ENCODE measurements around the gene MYO1D. TPM values are rescaled to one million over a fixed set of nuclear protein-coding genes. Genes with fewer than 3 reads are reported as not detected.

MYO1D gene
- total and polyA plus RNA-seq, 11 donors = 3.3 to 15.5 (median 8.9) TPM

DNA sequence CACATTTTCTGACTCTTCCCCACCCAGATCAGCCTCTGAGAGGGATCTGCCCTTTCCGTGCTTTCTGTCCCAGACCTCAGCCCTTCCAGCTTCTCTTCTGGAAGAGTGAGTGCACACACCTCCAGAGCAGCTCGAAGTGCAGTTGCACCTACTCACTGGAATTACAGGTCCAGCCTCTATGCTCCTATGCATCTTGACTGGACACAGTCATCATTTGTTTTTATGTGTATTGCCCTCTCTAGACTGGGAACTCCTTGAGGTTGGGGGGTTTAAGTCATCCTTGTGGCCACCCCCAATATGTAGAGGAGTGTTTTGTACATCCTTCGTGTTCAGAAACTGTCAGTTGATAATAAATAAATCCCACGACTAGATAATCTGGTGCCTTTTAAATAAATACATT is 308.2 kb downstream of the MYO1D start:
- no peak for DNase-seq
- intact Hi-C loops (cut with DNase I) = no loop called here
- H3K27ac ChIP-seq = no peak overlapping the region
- no peaks in the 10 kb centered on the region for H3K4me1 ChIP-seq
- no peak for TF ChIP-seq POLR2A (IDR thresholded peaks at IDR 0.05)
- TF ChIP-seq, protein P1, sequence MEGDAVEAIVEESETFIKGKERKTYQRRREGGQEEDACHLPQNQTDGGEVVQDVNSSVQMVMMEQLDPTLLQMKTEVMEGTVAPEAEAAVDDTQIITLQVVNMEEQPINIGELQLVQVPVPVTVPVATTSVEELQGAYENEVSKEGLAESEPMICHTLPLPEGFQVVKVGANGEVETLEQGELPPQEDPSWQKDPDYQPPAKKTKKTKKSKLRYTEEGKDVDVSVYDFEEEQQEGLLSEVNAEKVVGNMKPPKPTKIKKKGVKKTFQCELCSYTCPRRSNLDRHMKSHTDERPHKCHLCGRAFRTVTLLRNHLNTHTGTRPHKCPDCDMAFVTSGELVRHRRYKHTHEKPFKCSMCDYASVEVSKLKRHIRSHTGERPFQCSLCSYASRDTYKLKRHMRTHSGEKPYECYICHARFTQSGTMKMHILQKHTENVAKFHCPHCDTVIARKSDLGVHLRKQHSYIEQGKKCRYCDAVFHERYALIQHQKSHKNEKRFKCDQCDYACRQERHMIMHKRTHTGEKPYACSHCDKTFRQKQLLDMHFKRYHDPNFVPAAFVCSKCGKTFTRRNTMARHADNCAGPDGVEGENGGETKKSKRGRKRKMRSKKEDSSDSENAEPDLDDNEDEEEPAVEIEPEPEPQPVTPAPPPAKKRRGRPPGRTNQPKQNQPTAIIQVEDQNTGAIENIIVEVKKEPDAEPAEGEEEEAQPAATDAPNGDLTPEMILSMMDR (IDR thresholded peaks at IDR 0.05) = no peak
- 87 to 95% (median 90%) methylated on average over 4 of the region's 4 CpGs for whole genome bisulfite sequencing, 4 donors
- H3K4me3 ChIP-seq = no peak overlapping the region
- no peak for ATAC-seq
- no peaks in the 10 kb centered on the region for H3K9me3 ChIP-seq
- H3K36me3 ChIP-seq = no peaks in the 10 kb centered on the region
- no peaks in the 10 kb centered on the region for H3K27me3 ChIP-seq

GRCh38 chr17:32567511-32567910 is 309.4 kb downstream of the MYO1D start:
- intact Hi-C loops (cut with DNase I) = no loop called here
- no peak for ATAC-seq
- no peak overlapping the region for H3K4me3 ChIP-seq
- no peaks in the 10 kb centered on the region for H3K9me3 ChIP-seq
- 92 to 100% (median 95%) methylated on average over 4 of the region's 4 CpGs for WGBS, 4 donors
- H3K27me3 ChIP-seq = no peaks in the 10 kb centered on the region
- no peak for DNase-seq
- TF ChIP-seq, protein P1 (IDR thresholded peaks at IDR 0.05) = no peak
- TF ChIP-seq POLR2A (IDR thresholded peaks at IDR 0.05) = no peak
- H3K4me1 ChIP-seq = no peaks in the 10 kb centered on the region
- H3K36me3 ChIP-seq = no peaks in the 10 kb centered on the region
- H3K27ac ChIP-seq = no peak overlapping the region

- intact Hi-C loops (cut with DNase I) = no loop called here
- no peaks in the 10 kb centered on the region for H3K36me3 ChIP-seq
- 62 to 96% (median 85%) methylated on average over 4 of the region's 4 CpGs for WGBS, 4 donors
- DNase-seq (no peak), ATAC-seq (no peak)
- H3K4me3 ChIP-seq = no peak overlapping the region
- no peaks in the 10 kb centered on the region for H3K27me3 ChIP-seq
- no peaks in the 10 kb centered on the region for H3K4me1 ChIP-seq
- H3K27ac ChIP-seq = no peak overlapping the region
- H3K9me3 ChIP-seq = no peaks in the 10 kb centered on the region
- TF ChIP-seq POLR2A (IDR thresholded peaks at IDR 0.05) = no peak
- TF ChIP-seq, protein P1 (IDR thresholded peaks at IDR 0.05) = no peak
Observed at GRCh38 chr17:32567086-32567485, 309.8 kb downstream of the MYO1D start.

GRCh38 chr17:32566303-32566702 is 310.6 kb downstream of the MYO1D start:
- no peak overlapping the region for H3K4me3 ChIP-seq
- H3K4me1 ChIP-seq = no peaks in the 10 kb centered on the region
- WGBS, 4 donors = 85 to 87% (median 86%) methylated on average over 5 of the region's 5 CpGs
- no peaks in the 10 kb centered on the region for H3K27me3 ChIP-seq
- TF ChIP-seq POLR2A (IDR thresholded peaks at IDR 0.05) = no peak
- TF ChIP-seq, protein P1 (IDR thresholded peaks at IDR 0.05) = no peak
- DNase-seq (no peak), ATAC-seq (no peak)
- no peaks in the 10 kb centered on the region for H3K9me3 ChIP-seq
- H3K36me3 ChIP-seq = no peaks in the 10 kb centered on the region
- intact Hi-C loops (cut with DNase I) = no loop called here
- H3K27ac ChIP-seq = no peak overlapping the region
